Endometrial microvascular endothelial cells (primary cell): ENCODE measurements around the gene AGAP1. TPM values are rescaled to one million over a fixed set of nuclear protein-coding genes. Genes with fewer than 3 reads are reported as not detected.

Source experiments
- in situ Hi-C: cut with HindIII; loops from 2 replicates; pipeline ENCODE4 v1.10.0; 2017; ENCODE audit warnings: low sequenced_read_pairs, low pct_unique_long_range_greater_than_20kb; ENCODE audit errors: inconsistent ontology term
- total RNA-seq: library from RNA; depleted of rRNA; stranded (reverse); fragments of >200 nt; gene quantifications from one replicate; pipeline ENCODE4 v1.2.3, GENCODE V29; 2015; ENCODE audit errors: inconsistent ontology term

Gene AGAP1
- total RNA-seq, 1 donor from 2014 or later: 19.4 TPM

DNA sequence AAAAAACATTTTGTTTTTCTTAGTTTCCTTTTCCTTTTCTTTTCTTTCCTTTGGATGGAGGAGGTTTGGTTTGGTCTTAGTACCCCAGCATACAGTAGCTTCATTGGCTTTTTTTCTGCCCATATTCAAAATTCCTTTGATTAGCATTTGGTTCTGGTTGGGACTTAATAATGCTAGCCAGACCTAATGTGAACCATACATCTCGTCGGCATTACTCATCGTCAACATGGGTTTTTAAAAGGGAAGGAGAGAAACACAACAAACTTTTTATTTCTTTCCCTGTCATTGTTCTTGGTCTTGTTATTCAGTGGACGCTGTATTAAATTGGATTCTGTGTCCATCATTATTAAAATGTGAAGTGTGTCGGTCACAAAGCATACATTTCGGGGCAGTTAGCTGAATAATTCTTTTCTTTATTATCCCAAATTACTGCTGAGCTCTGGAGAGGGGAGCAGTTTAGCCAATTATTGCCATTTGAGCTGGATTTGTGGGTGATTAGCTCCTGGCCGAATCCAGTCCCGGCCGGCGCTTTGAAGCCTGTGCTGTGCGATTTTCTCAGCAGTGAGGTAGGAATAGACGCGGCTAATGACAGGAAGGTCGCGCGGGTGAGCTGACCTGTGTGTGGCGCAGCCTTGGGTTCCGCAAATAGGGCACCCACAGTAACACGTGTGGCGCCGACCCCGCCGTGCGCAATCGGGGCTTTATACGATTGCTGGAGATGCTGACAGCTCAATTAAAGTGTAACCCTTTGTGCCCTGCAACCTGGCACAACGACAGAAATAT lies 371.1 kb downstream of the AGAP1 start:
- in situ Hi-C loops: no loop called here

DNA sequence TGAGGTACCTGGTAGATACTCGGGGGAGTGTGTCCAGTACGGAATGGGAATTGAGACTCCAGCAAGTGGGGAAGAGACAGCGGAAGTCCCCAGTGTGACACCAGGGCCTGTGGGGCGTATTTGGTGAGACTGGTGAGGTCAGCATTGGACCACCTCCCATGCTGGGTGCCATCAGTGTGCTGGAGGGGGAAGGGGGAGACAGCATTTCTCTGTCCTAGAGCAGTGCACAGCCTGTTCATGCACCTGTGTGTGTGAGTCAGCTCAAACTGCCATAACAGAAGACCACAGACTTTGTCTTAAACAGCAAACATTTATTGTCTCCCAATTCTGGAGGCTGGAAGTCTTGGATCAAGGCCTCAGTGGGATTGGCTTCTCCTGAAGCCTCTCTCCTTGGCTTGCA lies 372.5 kb downstream of the AGAP1 start:
- in situ Hi-C loops: no loop called here

DNA sequence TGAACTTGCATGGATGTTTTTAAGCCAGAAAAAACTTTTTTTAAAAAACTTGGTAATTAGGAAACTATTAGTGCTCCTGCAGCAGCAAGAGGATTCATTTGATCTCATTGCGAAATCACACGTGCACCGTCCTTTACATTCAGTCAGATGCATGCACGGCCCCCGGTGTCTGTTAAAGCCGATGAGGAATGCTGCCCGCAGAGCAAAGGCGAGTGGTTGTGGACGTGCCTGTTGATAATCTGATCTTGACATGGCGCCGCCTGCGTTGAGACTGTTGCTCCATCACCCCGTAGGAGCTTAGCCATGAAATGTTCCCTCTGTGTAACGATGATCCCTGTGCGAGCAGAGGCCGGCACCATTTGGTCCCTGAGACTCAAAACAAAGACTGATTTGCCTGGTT lies 374.4 kb downstream of the AGAP1 start:
- in situ Hi-C loops: no loop called here

DNA sequence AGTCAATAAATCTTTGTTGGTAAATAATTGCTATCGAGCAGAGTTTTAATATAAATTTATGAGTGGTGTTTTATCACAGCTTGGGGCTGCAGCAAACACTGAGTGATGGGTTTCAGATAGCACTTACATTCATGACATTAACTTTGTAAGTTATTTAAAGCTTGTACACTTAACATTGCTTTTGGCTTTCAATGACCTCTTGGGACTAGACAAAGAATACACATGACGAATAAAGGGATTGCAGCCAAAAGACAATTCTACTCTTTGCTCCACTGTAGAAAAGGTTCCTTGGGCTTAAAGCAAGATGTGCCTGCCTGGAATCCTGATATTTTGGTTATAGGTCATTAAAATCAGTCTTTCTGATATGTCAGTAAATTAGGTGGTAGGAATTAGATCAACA lies 374.8 kb downstream of the AGAP1 start:
- in situ Hi-C loops: no loop called here

DNA sequence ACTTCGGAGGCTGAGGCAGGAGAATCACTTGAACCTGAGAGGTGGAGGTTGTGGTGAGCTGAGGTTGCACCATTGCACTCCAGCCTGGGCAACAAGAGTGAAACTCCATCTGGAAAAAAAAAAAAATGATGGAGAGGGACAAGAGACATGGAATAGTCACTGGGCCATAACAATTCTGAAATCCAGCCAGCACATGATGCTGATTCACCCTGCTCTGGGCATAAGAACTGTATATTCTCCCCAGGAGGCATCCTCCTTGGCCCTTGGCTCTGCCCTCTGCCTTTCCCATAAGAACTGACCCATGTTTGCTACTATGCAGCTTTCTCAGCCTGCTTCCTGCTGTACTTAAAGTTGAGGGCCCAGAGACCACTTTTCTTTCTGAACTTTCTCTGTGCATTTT lies 376.7 kb downstream of the AGAP1 start:
- in situ Hi-C loops: no loop called here

DNA sequence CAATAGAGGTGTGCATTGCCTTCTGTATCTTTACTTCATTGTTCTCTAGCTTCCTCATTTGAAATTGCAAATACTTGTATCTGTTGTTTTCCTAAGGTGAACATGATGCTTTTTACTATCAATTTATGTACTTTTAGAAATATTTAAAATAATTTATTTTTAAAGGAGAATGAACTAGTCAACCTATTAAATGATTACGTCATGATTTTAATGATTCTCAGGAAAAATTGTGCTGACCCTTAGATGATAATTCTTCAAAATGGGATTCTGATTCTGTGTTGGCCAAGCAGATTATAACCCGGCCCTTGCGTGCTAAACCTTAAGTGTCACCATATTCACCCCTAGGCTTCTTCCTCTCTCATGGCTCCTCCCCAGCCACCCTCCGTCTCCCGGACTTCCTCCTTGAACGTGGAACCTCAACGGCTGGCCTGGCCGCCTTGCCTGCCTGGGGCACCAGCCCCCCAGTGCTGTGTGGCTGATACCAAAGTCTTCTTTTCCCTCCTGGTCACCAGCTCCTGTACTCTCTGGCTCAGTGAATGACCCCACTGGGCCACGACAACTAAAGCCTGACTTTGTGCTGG lies 382.3 kb downstream of the AGAP1 start:
- in situ Hi-C loops: no loop called here

DNA sequence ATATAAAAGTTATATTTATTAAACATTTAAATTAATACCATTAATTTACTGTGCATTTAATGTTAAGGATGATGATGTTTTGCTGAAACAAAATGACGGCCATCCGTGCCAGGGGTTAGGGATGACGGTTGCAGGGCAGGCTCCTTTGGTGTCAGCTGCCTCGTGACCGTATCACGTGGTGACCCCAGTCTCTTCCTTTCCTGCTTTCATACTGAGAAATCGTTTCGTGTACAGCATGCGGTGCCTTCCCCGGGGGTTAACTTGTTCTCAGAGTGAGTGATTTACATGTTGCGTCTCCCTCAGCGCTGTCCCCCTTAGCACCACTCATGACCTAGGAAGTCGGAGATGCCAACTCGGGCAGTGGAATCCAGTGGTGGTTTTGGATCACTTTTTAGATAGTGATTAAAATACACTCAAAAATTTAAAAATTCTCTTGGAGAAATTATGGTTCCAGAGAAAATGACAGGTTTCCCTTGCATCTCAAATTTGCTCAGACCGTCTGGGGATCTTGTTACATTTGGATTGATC lies 383.5 kb downstream of the AGAP1 start:
- in situ Hi-C loops: no loop called here

DNA sequence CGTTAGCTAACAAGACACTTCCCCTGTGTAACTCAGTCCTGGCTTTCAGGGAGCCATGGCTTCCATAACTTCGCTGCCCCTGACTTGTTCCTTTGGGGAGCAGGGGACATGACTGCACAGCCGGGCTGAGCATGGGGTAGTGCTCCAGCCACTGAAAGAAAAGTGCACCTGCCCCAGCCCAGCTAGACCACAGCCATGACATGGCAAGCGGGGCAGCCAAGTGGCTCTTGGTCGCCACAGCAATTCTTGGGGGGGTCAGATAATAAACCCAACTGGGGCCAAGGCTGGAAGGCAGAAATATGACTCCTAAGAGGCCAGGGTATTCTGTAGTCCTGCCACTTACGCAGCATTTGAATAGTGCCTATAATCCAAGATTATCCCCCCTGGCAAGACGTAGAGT lies 385.3 kb downstream of the AGAP1 start:
- in situ Hi-C loops: no loop called here

DNA sequence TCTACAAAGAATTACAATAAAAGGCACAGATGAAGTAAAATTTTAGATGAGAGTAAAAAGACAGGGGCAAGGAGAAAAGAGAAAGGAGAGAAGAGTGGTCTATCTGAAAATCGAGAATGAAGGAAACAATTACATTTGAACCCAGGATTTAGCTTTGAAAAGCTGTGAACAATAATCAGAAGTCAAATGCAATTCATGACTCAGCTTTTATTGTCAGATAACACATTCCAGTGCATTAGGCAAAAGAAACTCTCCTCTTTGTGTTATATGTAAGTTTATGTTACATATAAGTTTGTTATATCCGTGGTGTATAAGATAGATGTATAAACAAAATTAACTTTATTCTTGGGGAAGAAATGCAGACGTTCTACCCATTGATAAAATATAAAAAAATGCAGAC lies 389.8 kb downstream of the AGAP1 start:
- in situ Hi-C loops: no loop called here

DNA sequence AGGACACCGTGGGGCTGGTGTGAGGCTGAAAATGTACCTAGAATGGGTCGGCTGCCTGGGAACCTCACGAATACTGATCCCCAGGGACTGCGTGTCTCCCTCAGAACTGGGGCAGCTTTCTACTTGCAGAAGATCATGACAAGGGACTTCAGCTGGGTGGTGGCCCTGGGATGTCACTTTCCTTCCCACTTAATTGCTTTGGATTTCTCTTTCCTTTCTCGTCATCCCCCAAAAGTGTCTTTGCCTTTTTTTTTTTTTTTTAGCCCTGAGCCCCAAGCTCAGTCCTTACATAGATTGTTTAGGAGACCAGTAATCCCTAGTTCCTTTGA lies 395.4 kb downstream of the AGAP1 start:
- in situ Hi-C loops: no loop called here

DNA sequence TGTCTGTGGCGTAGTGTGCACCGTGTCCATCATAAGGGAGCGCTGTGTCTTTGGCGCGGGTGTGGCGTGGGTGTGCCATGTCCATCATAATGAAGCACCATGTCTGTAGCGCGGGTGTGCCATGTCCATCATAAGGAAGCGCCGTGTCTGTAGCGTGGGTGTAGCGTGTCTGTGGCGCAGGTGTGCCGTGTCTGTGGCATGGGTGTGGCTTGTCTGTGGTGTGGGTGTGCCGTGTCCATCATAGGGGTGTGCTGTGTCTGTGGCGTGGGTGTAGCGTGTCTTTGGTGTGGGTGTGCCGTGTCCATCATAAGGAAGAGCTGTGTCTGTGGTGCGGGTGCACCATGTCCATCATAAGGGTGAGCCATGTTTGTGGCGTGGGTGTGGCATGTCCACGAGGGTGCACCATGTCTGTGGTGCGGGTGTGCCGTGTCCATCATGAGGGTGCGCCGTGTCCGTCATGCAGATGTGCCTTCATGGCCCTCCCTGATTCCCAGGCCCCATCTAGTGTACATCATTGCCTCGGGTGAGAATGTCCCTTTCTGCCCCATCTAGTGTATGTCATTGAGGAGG lies 399.4 kb downstream of the AGAP1 start:
- in situ Hi-C loops: no loop called here

DNA sequence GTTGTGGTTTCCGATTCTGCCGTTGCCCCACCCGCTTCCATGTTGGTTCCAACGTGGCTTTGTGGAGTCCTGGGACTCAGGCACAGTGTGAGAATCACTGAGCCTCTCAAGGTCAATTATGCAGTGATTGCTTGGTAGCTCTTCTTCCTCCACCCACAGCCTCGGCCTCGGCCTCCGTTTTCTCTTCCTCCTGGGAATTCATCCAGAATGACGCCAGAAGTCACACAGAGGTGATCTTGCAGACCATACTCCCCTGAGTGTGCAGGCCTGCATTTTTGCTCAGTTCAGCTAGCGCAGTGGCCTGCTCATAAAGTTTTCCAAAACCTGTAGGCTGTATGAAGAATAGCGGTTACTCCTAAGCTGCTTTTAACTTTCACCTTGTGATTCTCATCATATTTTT lies 401.0 kb downstream of the AGAP1 start:
- in situ Hi-C loops: no loop called here

DNA sequence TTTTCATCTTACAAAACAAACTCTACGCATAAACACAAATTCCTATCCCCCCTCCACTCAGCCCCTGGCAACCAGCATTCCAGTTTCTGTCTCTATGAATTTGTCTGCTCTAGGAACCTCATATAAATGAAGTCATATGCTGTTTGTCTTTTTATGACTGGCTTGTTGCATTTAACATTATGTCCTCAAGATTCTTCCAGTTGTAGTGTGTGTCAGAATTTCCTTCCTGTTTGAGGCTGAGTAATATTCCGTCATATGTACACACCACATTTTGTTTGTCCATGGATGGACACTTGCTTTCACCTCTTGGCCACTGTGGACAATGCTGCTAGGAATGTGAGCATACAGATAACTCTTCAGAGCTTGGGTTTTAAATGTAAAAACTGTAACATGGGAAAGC lies 402.2 kb downstream of the AGAP1 start:
- in situ Hi-C loops: no loop called here

DNA sequence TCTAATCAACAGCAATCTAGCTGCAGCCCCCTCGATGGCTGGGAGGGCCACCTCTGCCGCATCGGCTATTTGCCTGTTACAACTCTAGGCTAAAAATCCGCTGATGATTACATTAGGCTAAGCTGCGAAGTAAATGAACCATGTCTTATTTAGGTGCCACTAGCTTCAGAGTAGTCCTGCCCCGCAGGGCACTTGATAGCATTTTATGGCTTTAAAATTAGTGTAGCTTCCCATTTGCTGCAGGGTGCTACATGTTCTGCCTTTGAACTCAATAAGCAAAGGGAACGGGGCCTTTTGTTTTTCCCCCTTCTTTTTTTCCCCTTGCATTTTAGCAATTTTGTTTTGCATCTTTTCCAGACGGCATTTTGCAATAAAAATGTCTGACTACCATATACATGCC lies 404.1 kb downstream of the AGAP1 start:
- in situ Hi-C loops: no loop called here

DNA sequence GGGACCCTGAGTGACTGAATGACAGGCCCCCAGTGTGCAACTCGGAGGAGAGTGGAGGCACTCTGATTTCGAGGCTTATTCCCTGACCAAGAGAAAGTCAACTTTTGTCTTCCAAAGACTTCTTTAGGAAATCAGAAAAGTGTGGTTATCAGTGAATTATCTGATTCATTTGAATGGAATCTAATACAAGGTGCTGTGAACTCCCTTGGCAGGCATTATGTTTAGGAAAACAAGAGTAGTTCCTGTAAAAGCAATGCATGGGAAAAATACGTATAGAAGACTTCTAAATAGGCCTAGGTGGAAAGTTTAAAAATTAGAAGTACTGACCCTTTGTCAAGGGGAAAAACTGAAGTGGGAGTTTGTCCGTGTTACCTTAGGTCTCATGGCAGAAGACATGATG lies 404.9 kb downstream of the AGAP1 start:
- in situ Hi-C loops: no loop called here

DNA sequence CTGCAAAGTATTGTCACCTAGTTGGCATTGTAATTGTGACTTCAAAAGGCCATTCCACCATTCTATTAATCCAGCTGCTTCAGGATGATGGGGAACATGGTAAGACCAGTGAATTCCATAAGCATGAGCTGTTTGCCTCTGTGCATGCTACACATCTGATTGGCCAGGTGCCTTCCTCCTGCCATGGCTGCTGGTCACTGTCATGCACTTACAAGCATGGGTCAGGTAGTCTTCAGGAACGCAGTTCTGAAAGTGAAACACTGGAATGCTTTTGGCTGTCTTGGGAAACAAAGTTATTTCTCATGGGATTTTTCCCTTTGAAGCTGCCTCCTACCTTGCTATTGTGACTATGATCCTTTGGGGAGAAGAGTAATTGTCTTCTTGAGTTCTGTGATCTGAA lies 406.8 kb downstream of the AGAP1 start:
- in situ Hi-C loops: no loop called here

DNA sequence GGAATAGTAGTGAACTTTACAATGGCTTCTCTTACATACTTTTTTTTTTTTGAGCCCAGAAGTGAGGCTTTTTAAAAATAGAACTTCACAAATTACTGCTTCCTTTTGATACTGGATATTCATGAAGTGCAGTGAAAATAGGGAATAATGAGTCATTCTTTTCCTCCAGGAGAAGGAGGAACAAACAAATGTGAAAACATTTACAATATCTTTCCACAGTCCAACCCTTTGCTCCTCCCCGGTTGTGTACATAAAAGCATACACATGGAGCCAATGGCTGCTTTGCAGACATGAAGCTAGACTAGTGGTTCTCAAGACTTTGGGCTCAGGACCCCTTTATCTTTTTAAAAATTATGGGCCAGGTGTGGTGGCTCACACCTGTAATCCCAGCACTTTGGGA lies 407.4 kb downstream of the AGAP1 start:
- in situ Hi-C loops: no loop called here

DNA sequence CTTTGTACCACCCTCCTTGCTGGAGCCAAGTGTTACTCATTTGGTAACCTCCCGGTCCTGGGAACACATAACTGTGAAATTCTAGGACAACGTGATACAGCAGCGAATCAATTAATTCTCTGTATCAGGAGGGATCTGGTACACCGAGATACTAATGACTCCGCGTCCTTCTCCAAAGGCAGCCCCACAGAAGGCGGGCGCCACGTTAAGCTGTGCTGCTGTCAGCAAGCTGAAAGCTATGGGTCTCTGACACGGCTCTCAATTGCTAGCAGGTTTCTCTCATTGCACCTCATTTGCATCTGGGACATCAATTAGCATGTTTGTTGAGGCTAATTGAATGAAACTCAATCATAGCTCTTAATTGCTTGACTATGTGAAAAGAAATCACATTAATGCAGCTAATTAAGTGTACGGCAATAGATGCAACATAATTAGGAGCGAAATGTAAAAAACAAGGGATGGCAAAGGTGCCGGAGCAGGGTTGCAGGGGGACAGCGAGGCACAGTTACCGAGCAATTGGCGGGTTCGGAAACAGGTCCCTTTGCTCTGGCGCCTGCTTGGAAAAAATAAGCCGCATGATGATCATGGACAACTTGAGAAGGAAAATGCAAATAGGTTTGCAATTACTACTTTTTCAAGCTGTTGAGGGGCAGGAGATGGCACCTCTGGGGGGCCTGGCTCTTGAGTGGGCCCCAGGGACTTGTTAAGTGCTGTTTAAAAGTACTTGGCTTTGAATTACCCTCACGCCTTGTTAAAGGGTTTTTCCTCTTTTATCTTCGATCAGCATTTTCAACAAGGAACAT lies 410.1 kb downstream of the AGAP1 start:
- in situ Hi-C loops: no loop called here

DNA sequence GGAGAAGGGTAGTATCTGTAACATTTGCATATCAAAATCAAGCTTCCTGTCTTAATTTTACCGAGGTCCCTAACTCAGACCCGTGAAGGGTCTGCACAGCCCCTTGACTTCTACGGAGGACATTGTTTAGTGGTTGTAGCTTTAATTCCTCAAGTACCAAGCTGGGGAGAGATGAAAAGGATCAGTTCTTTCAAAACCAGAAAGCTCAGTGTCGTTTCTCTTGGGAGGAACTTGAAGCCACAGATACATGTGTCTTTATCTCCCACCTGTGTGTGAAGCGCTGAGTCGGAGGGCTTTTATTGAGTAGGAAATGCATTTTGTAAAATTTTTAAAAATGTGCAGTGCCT lies 410.7 kb downstream of the AGAP1 start:
- in situ Hi-C loops: no loop called here

DNA sequence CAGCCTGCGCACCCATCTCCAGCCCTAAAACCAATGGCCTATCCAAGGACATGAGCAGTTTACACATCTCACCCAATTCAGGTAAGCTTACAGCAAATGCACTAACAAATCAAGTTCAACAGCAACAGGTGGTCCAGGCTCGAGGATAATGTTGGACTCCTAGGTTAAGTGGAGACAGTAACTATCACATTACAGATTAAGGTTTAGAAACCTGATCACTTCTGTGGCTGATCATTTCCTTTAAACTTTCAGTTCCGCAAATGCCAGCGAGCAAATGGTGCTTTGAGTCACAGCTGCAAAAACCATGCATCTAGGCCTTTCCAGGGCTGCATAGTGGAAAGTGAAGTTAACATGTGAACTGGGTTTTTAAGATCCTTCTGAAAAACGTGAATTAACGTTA lies 415.0 kb downstream of the AGAP1 start:
- in situ Hi-C loops: no loop called here
